Measurements from ENCODE around the gene RCAN2. TPM values are rescaled to one million over a fixed set of nuclear protein-coding genes. Genes with fewer than 3 reads are reported as not detected.

RCAN2 gene
- total RNA-seq, 1 experiment from 2014 or later: 0.05 TPM

- BruUV-seq (replicated peaks): no TSS peak
- POLR2A ChIA-PET: no interaction called here
Observed at GRCh38 chr6:46438245-46438644, 53.0 kb downstream of the RCAN2 start.

DNA sequence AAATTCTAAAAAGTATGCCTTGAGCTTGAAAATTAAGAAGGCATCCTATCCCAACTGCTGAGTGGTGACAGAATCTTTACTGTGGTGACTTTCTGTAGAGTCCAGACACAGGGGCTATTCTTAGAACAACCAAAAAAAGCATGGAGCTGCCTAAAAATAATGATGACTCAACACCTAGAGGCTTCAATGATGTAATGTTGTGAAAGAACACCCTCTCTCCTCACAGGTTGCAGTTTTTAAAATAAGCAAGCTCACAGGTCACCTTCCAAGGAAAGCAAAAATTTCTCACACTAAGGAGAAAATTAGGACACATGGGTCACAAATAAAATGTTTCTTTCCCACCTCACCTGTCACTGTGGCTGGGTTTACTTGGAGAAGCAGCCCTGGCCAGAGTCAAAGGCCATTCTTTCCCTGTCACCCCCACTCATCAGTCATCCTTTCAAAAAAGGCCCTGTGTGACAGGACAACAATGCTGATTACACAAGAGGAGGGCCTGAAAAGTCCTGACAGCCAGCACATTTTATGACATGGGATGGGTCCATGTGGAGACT, 53.5 kb downstream of the RCAN2 start:
- intact Hi-C loops (cut with micrococcal nuclease; ENCODE audit: unreplicated experiment) (no loop called here), in situ Hi-C loops (cut with HindIII; ENCODE audit: low pct_unique_long_range_greater_than_20kb, low sequenced_read_pairs) (no loop called here)

More at GRCh38 chr6:46438245-46438644, 53.0 kb downstream of the RCAN2 start:
- Histone ChIP-seq H3K4me3 (ENCODE audit: low read depth in 2 of 2, low read length in 2 of 2) (no peak overlapping the region), H3K9me3 (ENCODE audit: control insufficient read depth, insufficient read depth, low read depth, low read length) (no peaks in the 10 kb centered on the region), H3K4me1 (ENCODE audit: control insufficient read depth, insufficient read depth, low read length) (no peaks in the 10 kb centered on the region), H3K27me3 (ENCODE audit: control insufficient read depth, insufficient read depth, low read length) (no peaks in the 10 kb centered on the region; the same call in 1 of the 2 replicates), H3K36me3 (ENCODE audit: control insufficient read depth, insufficient read depth, low read length) (no peaks in the 10 kb centered on the region), H3K27ac (ENCODE audit: low read length) (no peak overlapping the region)
- intact Hi-C loops (cut with micrococcal nuclease; ENCODE audit: unreplicated experiment): no loop called here
- in situ Hi-C loops (cut with HindIII; ENCODE audit: low pct_unique_long_range_greater_than_20kb, low sequenced_read_pairs): no loop called here
- no peak for DNase-seq (ENCODE audit: low read depth, low spot score)
- TF ChIP-seq, protein P1, sequence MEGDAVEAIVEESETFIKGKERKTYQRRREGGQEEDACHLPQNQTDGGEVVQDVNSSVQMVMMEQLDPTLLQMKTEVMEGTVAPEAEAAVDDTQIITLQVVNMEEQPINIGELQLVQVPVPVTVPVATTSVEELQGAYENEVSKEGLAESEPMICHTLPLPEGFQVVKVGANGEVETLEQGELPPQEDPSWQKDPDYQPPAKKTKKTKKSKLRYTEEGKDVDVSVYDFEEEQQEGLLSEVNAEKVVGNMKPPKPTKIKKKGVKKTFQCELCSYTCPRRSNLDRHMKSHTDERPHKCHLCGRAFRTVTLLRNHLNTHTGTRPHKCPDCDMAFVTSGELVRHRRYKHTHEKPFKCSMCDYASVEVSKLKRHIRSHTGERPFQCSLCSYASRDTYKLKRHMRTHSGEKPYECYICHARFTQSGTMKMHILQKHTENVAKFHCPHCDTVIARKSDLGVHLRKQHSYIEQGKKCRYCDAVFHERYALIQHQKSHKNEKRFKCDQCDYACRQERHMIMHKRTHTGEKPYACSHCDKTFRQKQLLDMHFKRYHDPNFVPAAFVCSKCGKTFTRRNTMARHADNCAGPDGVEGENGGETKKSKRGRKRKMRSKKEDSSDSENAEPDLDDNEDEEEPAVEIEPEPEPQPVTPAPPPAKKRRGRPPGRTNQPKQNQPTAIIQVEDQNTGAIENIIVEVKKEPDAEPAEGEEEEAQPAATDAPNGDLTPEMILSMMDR (IDR thresholded peaks at IDR 0.05): no peak
- TF ChIP-seq POLR2AphosphoS5 (IDR thresholded peaks at IDR 0.05; ENCODE audit: low read depth, low read length) (no peak), TCF7L2 (IDR thresholded peaks at IDR 0.05; ENCODE audit: low read depth, low read length) (no peak), SIN3A (IDR thresholded peaks at IDR 0.05; ENCODE audit: borderline replicate concordance, insufficient read depth, low read depth, low read length) (no peak)
- TF ChIP-seq, protein P2, sequence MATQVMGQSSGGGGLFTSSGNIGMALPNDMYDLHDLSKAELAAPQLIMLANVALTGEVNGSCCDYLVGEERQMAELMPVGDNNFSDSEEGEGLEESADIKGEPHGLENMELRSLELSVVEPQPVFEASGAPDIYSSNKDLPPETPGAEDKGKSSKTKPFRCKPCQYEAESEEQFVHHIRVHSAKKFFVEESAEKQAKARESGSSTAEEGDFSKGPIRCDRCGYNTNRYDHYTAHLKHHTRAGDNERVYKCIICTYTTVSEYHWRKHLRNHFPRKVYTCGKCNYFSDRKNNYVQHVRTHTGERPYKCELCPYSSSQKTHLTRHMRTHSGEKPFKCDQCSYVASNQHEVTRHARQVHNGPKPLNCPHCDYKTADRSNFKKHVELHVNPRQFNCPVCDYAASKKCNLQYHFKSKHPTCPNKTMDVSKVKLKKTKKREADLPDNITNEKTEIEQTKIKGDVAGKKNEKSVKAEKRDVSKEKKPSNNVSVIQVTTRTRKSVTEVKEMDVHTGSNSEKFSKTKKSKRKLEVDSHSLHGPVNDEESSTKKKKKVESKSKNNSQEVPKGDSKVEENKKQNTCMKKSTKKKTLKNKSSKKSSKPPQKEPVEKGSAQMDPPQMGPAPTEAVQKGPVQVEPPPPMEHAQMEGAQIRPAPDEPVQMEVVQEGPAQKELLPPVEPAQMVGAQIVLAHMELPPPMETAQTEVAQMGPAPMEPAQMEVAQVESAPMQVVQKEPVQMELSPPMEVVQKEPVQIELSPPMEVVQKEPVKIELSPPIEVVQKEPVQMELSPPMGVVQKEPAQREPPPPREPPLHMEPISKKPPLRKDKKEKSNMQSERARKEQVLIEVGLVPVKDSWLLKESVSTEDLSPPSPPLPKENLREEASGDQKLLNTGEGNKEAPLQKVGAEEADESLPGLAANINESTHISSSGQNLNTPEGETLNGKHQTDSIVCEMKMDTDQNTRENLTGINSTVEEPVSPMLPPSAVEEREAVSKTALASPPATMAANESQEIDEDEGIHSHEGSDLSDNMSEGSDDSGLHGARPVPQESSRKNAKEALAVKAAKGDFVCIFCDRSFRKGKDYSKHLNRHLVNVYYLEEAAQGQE (IDR thresholded peaks at IDR 0.05; ENCODE audit: insufficient read depth in 1 of 2, low read depth in 2 of 2, low read length in 1 of 2): no peak
- CTCF ChIA-PET: no interaction called here
- ATAC-seq: no peak

More for the DNA sequence above, 53.5 kb downstream of the RCAN2 start:
- Histone ChIP-seq H3K27me3 (ENCODE audit: control insufficient read depth, insufficient read depth, low read length) (no peaks in the 10 kb centered on the region; the same call in 1 of the 2 replicates), H3K4me1 (ENCODE audit: control insufficient read depth, insufficient read depth, low read length) (no peaks in the 10 kb centered on the region), H3K27ac (ENCODE audit: low read length) (no peak overlapping the region), H3K36me3 (ENCODE audit: control insufficient read depth, insufficient read depth, low read length) (no peaks in the 10 kb centered on the region), H3K4me3 (ENCODE audit: low read depth in 2 of 2, low read length in 2 of 2) (no peak overlapping the region), H3K9me3 (ENCODE audit: control insufficient read depth, insufficient read depth, low read depth, low read length) (no peaks in the 10 kb centered on the region)
- ATAC-seq (no peak), DNase-seq (ENCODE audit: low read depth, low spot score) (no peak)
- no TSS peak for BruUV-seq (replicated peaks)
- no peak for TF ChIP-seq SIN3A (IDR thresholded peaks at IDR 0.05; ENCODE audit: borderline replicate concordance, insufficient read depth, low read depth, low read length)
- TF ChIP-seq POLR2AphosphoS5 (IDR thresholded peaks at IDR 0.05; ENCODE audit: low read depth, low read length): no peak
- TF ChIP-seq, protein P2 (IDR thresholded peaks at IDR 0.05; ENCODE audit: insufficient read depth in 1 of 2, low read depth in 2 of 2, low read length in 1 of 2): no peak
- TF ChIP-seq, protein P1 (IDR thresholded peaks at IDR 0.05): no peak
- TF ChIP-seq TCF7L2 (IDR thresholded peaks at IDR 0.05; ENCODE audit: low read depth, low read length): no peak
- ChIA-PET CTCF (no interaction called here), POLR2A (no interaction called here)
